Liver (tissue), 9 donors: Measurements from ENCODE around the gene PIK3R5. TPM values are rescaled to one million over a fixed set of nuclear protein-coding genes. Genes with fewer than 3 reads are reported as not detected.

Experiments used
- DNase-seq: peaks from one replicate; pipeline ENCODE4 v3.0.0-alpha.2; 2017; ENCODE audit warnings: low spot score
- H3K27ac ChIP-seq, 2 donors: one replicate each; pipeline ENCODE4 v1.7.0; 2013; ENCODE audit warnings: inconsistent platforms in 2 of 2, low read length in 2 of 2, control low read depth in 1 of 2, low read depth in 1 of 2, mild to moderate bottlenecking in 1 of 2
- H3K27me3 ChIP-seq, 4 donors: one replicate each; pipeline versions ENCODE4 v1.6.1 to v1.7.0; 2013; ENCODE audit warnings: low read length in 3 of 4, inconsistent platforms in 1 of 4, mild to moderate bottlenecking in 1 of 4, moderate library complexity in 1 of 4; ENCODE audit not compliant: control insufficient read depth in 4 of 4, insufficient read depth in 4 of 4
- H3K36me3 ChIP-seq, 4 donors: one replicate each; pipeline versions ENCODE4 v1.6.1 to v1.7.0; 2013; ENCODE audit warnings: low read length in 3 of 4, mild to moderate bottlenecking in 3 of 4, low read depth in 1 of 4, moderate library complexity in 1 of 4; ENCODE audit not compliant: control insufficient read depth in 4 of 4, insufficient read depth in 3 of 4
- H3K4me1 ChIP-seq, 4 donors: one replicate each; pipeline versions ENCODE4 v1.6.1 to v1.7.0; 2013; ENCODE audit warnings: low read length in 3 of 4, mild to moderate bottlenecking in 3 of 4, moderate library complexity in 1 of 4; ENCODE audit not compliant: control insufficient read depth in 4 of 4, insufficient read depth in 4 of 4
- H3K4me3 ChIP-seq, 3 donors: one replicate each; pipeline versions ENCODE4 v1.6.1 to v1.7.0; 2013; ENCODE audit warnings: low read length in 3 of 3, control low read depth in 1 of 3, low read depth in 1 of 3, mild to moderate bottlenecking in 1 of 3
- H3K9ac ChIP-seq, 2 donors: one replicate each; pipeline ENCODE4 v1.7.0; 2013; ENCODE audit warnings: low read length in 2 of 2, mild to moderate bottlenecking in 2 of 2, moderate library complexity in 2 of 2, control low read depth in 1 of 2, low read depth in 1 of 2
- H3K9me3 ChIP-seq, 4 donors: one replicate each; pipeline versions ENCODE4 v1.6.1 to v1.7.0; 2013; ENCODE audit warnings: low read length in 3 of 4; ENCODE audit not compliant: control insufficient read depth in 4 of 4
- CTCF ChIP-seq: fragments of 150-350 bp; IDR thresholded peaks from 2 replicates; pipeline ENCODE4 v1.5.1; 2017; ENCODE audit warnings: improper control_type of control experiment, low read depth, low read length; ENCODE audit not compliant: missing input control
- EGR1 ChIP-seq, 2 donors: IDR thresholded peaks; 2 replicates each; pipeline ENCODE4 v1.6.1; 2016 to 2018; ENCODE audit warnings: antibody characterized with exemption in 2 of 2, low read depth in 2 of 2
- FOXA1 ChIP-seq: IDR thresholded peaks from 2 replicates; pipeline ENCODE4 v1.6.1; 2016; ENCODE audit warnings: antibody characterized with exemption
- FOXA2 ChIP-seq: IDR thresholded peaks from 2 replicates; pipeline ENCODE4 v1.6.1; 2016; ENCODE audit warnings: antibody characterized with exemption
- GABPA ChIP-seq, 2 donors: IDR thresholded peaks in 1 of 2; conservative IDR thresholded peaks in 1 of 2; 2 replicates each; pipeline ENCODE4 v1.6.1; 2016; ENCODE audit warnings: antibody characterized with exemption in 2 of 2, mild to moderate bottlenecking in 1 of 2, moderate library complexity in 1 of 2
- HNF4A ChIP-seq, 2 donors: conservative IDR thresholded peaks; 2 replicates each; pipeline ENCODE4 v1.6.1; 2016; ENCODE audit warnings: antibody characterized with exemption in 2 of 2, mild to moderate bottlenecking in 2 of 2
- HNF4G ChIP-seq: IDR thresholded peaks from 2 replicates; pipeline ENCODE4 v1.6.1; 2016; ENCODE audit warnings: antibody characterized with exemption
- JUND ChIP-seq, 2 donors: IDR thresholded peaks; 2 replicates each; pipeline ENCODE4 v1.6.1; 2016; ENCODE audit warnings: antibody characterized with exemption in 2 of 2
- NR2F2 ChIP-seq: IDR thresholded peaks from 2 replicates; pipeline ENCODE4 v1.6.1; 2016; ENCODE audit warnings: antibody characterized with exemption
- RAD21 ChIP-seq, 2 donors: IDR thresholded peaks; 2 replicates each; pipeline ENCODE4 v1.6.1; 2016; ENCODE audit warnings: antibody characterized with exemption in 2 of 2, mild to moderate bottlenecking in 2 of 2
- REST ChIP-seq: IDR thresholded peaks from 2 replicates; pipeline ENCODE4 v1.6.1; 2016; ENCODE audit warnings: antibody characterized with exemption, mild to moderate bottlenecking
- RXRA ChIP-seq, 2 donors: IDR thresholded peaks; 2 replicates each; pipeline ENCODE4 v1.6.1; 2017 to 2018; ENCODE audit warnings: antibody characterized with exemption in 2 of 2, mild to moderate bottlenecking in 1 of 2
- SP1 ChIP-seq: IDR thresholded peaks from 2 replicates; pipeline ENCODE4 v1.6.1; 2018; ENCODE audit warnings: antibody characterized with exemption, mild to moderate bottlenecking
- TAF1 ChIP-seq: conservative IDR thresholded peaks from 2 replicates; pipeline ENCODE4 v1.6.1; 2016; ENCODE audit warnings: antibody characterized with exemption, mild to moderate bottlenecking
- YY1 ChIP-seq: IDR thresholded peaks from 2 replicates; pipeline ENCODE4 v1.6.1; 2016; ENCODE audit warnings: antibody characterized with exemption, mild to moderate bottlenecking
- ZBTB33 ChIP-seq: IDR thresholded peaks from 2 replicates; pipeline ENCODE4 v1.6.1; 2016; ENCODE audit warnings: antibody characterized with exemption
- WGBS: extraction: QIAGEN DNeasy Blood & Tissue Kit; methylation state at CpG from one replicate; pipeline ENCODE4 v1.1.7; 2013; 5-methylcytosine and 5-hydroxymethylcytosine counted together
- polyA plus RNA-seq, 2 donors: library from polyadenylated mRNA; stranded (reverse) in 1 of 2; unstranded in 1 of 2; fragments of 200-250 nt in 1 of 2; fragments of >200 nt in 1 of 2; fragmentation: Nextera tagmentation in 1 of 2; extraction: Ambion mirVana in 1 of 2; gene quantifications; one replicate each; pipeline versions ENCODE4 v1.2.1 to v1.2.3, GENCODE V29; 2013 to 2015
- total RNA-seq, 2 donors: library from RNA; depleted of rRNA; stranded (reverse); fragments of >200 nt; gene quantifications; one replicate each; pipeline ENCODE4 v1.2.3, GENCODE V29; 2014
- TF ChIP-seq, protein P1 (sequence below): IDR thresholded peaks from 2 replicates; pipeline ENCODE4 v1.6.1; 2016; ENCODE audit warnings: antibody characterized with exemption
- TF ChIP-seq, protein P2 (sequence below): IDR thresholded peaks from 2 replicates; pipeline ENCODE4 v1.6.1; 2016; ENCODE audit warnings: antibody characterized with exemption
- donor health status: healthy.
- donor health status: healthy.
- donor health status: healthy.
- donor health status: healthy.
- donor health status: healthy.

Gene PIK3R5
- total and polyA plus RNA-seq, 4 donors, result 0.93 to 7.8 (median 2.6) TPM

DNA sequence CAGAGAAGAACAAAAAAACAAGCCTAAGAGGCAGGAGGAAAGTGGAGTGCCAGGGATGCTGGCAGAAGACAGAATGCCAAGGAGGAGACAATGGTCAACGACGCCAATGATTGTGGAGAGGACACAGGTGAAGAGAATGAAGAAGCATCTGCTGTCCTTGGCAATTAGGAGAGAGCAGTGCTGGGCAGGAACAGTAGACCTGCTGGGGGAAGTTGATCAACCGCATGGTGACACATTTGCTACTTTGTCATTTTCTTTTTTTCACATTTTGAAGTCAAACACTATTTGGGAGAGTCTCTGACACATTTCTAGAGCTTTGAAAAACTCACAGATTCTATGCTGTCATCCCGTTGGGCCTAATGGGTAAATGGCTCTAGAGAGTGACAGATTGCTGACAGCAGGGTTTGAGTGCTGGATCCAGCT is 97.0 kb downstream of the PIK3R5 start:
- H3K4me1 ChIP-seq, result no peaks in the 10 kb centered on the region
- TF ChIP-seq ZBTB33, result no peak
- TF ChIP-seq CTCF, result no peak
- no peak for TF ChIP-seq TAF1
- TF ChIP-seq RAD21 (IDR thresholded peaks at IDR 0.05), result no peak
- no peak for TF ChIP-seq HNF4G
- TF ChIP-seq FOXA1, result no peak
- TF ChIP-seq SP1, result no peak
- no peak for TF ChIP-seq GABPA (IDR thresholded peaks at IDR 0.05 in 1 of 2, conservative IDR thresholded peaks at IDR 0.05 in 1 of 2)
- TF ChIP-seq NR2F2, result no peak
- TF ChIP-seq, protein P1, sequence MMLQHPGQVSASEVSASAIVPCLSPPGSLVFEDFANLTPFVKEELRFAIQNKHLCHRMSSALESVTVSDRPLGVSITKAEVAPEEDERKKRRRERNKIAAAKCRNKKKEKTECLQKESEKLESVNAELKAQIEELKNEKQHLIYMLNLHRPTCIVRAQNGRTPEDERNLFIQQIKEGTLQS, result no peak
- no peak for TF ChIP-seq RXRA (IDR thresholded peaks at IDR 0.05)
- TF ChIP-seq, protein P2, sequence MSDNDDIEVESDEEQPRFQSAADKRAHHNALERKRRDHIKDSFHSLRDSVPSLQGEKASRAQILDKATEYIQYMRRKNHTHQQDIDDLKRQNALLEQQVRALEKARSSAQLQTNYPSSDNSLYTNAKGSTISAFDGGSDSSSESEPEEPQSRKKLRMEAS, result no peak
- H3K36me3 ChIP-seq, result no peaks in the 10 kb centered on the region
- no peak for DNase-seq
- no peak overlapping the region for H3K27ac ChIP-seq
- H3K4me3 ChIP-seq, result no peak overlapping the region
- peaks cover 0 to 1% (median 0%) of the 10 kb centered on the region in 4 donors for H3K27me3 ChIP-seq
- H3K9ac ChIP-seq, result no peak overlapping the region
- WGBS, result 79% methylated on average over 4 of the region's 4 CpGs
- H3K9me3 ChIP-seq, result peaks cover 0 to 2% (median under 1%) of the 10 kb centered on the region in 4 donors

- no peaks in the 10 kb centered on the region for H3K36me3 ChIP-seq
- H3K4me3 ChIP-seq, result no peak overlapping the region
- H3K27ac ChIP-seq, result no peak overlapping the region
- WGBS, result 90% methylated on average over 1 of the region's 1 CpG
- TF ChIP-seq YY1 (no peak), SP1 (no peak), FOXA2 (no peak), RXRA (IDR thresholded peaks at IDR 0.05) (no peak), EGR1 (IDR thresholded peaks at IDR 0.05; ENCODE audit: low read depth in 2 of 2) (no peak), HNF4A (conservative IDR thresholded peaks at IDR 0.05) (no peak), TAF1 (no peak), RAD21 (IDR thresholded peaks at IDR 0.05) (no peak), JUND (IDR thresholded peaks at IDR 0.05) (no peak), NR2F2 (no peak), FOXA1 (no peak), CTCF (no peak), HNF4G (no peak), GABPA (IDR thresholded peaks at IDR 0.05 in 1 of 2, conservative IDR thresholded peaks at IDR 0.05 in 1 of 2) (no peak), ZBTB33 (no peak), REST (no peak)
- TF ChIP-seq, protein P2, result no peak
- TF ChIP-seq, protein P1, result no peak
- no peaks in the 10 kb centered on the region for H3K27me3 ChIP-seq
- H3K9me3 ChIP-seq, result peaks cover 0 to 2% (median under 1%) of the 10 kb centered on the region in 4 donors
- H3K9ac ChIP-seq, result no peak overlapping the region
- DNase-seq, result no peak
- H3K4me1 ChIP-seq, result no peaks in the 10 kb centered on the region
Observed at GRCh38 chr17:8868092-8868491, 97.4 kb downstream of the PIK3R5 start.
